GM13976 (cell line): ENCODE data around the gene SWI5.
A peak's percentile ranks its signal among the peaks of the same experiment; 100 is the strongest.

Experiments
- DNase-seq: peaks from one replicate; pipeline ENCODE4 v3.0.0; 2012; ENCODE audit warnings: low spot score
- CTCF ChIP-seq: IDR thresholded peaks from 2 replicates; pipeline ENCODE4 v1.5.1; 2012; ENCODE audit warnings: borderline replicate concordance, mild to moderate bottlenecking; ENCODE audit not compliant: insufficient read depth; ENCODE audit errors: extremely low read depth, missing control alignments, control extremely low read depth
- in situ Hi-C: fragments of 300-500 bp; cut with MboI; formaldehyde crosslinking; loops from one replicate; pipeline ENCODE4 v1.12.0; 2022; ENCODE audit warnings: low sequenced_read_pairs, mixed read lengths, inconsistent platforms; ENCODE audit not compliant: unreplicated experiment

The SWI5 gene

GRCh38 chr9:128265348-128265847, 10.7 kb upstream of the SWI5 start:
- in situ Hi-C loops, result no loop called here
- DNase-seq, result no peak
- no peak for TF ChIP-seq CTCF

- no peak for DNase-seq
- TF ChIP-seq CTCF, result no peak
- in situ Hi-C loops, result no loop called here
These were observed 9.0 kb upstream of the SWI5 start for GRCh38 chr9:128266868-128267590.

DNA sequence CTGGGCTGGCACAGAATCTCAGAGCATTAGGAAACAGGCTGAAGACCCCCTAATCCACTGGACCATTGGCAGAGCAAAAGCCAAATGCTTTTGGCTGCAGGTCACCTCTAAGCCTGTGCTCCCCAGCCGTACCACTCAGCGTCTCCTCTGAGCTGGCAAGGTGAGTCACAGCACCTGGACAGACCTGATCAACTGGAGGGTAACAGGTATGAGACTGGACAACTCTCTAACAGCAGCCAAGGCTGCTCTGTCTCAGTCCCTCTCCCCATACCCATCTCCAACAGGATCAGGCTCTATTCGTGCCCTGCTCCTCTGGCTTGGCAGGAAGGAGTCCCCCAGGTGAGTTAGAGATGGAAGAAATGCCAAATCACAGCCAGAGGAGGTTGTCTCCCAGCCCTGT, 5.0 kb upstream of the SWI5 start:
- TF ChIP-seq CTCF, result no peak
- in situ Hi-C loops, result no loop called here
- DNase-seq, result no peak

GRCh38 chr9:128271512-128271911, 4.6 kb upstream of the SWI5 start:
- in situ Hi-C loops, result no loop called here
- no peak for TF ChIP-seq CTCF
- DNase-seq, result no peak

GRCh38 chr9:128274245-128274644, 1.8 kb upstream of the SWI5 start:
- DNase-seq, result no peak
- in situ Hi-C loops, result no loop called here
- TF ChIP-seq CTCF, result no peak

DNA sequence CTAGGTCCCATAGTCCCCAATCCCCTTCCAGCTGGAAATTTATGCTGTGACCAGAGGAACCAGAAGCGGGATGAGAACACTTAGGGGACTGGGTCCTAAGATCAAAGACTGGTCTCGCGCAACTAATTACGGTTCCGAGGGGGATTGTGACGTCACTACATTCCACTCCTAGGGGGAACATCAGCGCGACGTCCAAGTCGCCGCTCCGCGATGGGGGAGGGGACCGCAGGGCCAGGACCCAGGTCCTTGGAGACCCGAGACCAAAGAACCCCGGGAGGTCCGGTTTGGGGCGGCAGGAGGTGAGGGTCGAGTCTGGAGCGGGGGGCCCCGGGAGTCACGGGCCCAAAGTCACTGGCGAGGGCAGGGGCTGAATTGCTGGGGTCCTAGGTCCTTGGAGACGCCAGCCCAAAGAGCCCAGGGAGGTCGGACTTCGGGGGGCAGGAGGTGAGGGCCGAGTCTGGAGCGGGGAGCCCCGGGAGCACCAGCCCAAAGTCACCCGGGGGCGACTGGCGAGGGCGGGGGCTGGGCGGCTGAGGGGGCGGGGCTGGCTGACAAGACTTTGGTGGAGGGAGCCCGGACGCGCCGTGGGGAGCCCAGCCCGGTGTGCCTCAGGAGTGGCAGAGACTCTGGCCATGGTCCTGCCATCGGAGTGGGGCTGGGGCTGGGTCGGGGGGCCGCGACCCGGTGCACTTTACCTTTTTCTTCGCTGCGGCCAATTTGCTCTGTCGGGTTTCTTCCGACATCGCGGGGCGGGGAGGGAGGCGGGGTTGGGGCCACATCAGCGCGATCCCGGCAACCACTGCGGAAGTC, 673 bp upstream of the SWI5 start, which contains the start of gene GOLGA2:
TSS of gene GOLGA2 (minus strand) at position 810 of the 810 bp plus-strand sequence. CDS start at position 779, 31 bp downstream.
- no peak for TF ChIP-seq CTCF
- in situ Hi-C loops, result no loop called here
- DNase-seq, result peak; percentile 87
